Esophagus muscularis mucosa (tissue), 4 donors: ENCODE results near the gene NTM.

ENCODE experiments used
- CTCF ChIP-seq, 3 experiments: fragments of 200-600 bp in 2 of 3; fragments of 450-650 bp in 1 of 3; sonication (generic) in 2 of 3; IDR thresholded peaks; one replicate each; pipeline ENCODE4 v1.5.1; 2017 to 2019; ENCODE audit warnings: antibody characterized with exemption in 3 of 3, mild to moderate bottlenecking in 2 of 3, moderate library complexity in 1 of 3
- EP300 ChIP-seq: sonication (generic); formaldehyde crosslinking; IDR thresholded peaks from one replicate; pipeline ENCODE4 v1.6.1; 2017; ENCODE audit warnings: antibody characterized with exemption
- POLR2A ChIP-seq: fragments of 450-650 bp; IDR thresholded peaks from one replicate; pipeline ENCODE4 v1.6.1; 2017; ENCODE audit warnings: antibody characterized with exemption, moderate library complexity, mild to moderate bottlenecking, low read depth
- POLR2AphosphoS5 ChIP-seq, 2 donors: sonication (generic); formaldehyde crosslinking; IDR thresholded peaks; one replicate each; pipeline ENCODE4 v1.6.1; 2017; ENCODE audit warnings: antibody characterized with exemption in 2 of 2

DNA sequence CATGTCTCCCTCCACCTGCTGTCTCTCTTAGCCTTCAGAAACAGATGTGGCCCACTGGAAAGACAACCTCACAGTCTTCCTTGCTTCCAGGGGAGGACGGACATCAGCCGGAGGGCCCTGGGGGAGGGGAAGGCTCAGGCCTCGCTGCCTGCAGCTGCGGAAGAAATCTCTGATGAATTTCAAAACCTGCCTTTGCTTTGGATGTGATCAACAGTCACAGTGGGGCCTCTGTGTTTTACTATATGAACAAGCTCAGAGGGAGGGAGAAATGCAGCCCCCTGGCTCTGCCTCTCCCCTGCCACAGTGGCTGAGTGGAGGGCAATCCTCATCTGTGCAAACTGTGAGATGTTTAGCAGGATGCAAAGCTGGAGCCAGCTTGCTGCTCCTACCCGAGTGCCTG is 282.8 kb downstream of the NTM start:
- TF ChIP-seq POLR2AphosphoS5 (IDR thresholded peaks at IDR 0.05), result no peak
- TF ChIP-seq POLR2A, result no peak
- TF ChIP-seq CTCF (IDR thresholded peaks at IDR 0.05), result no peak
- TF ChIP-seq EP300, result no peak
